ENCODE data around the gene PXDN. TPM values are rescaled to one million over a fixed set of nuclear protein-coding genes. Genes with fewer than 3 reads are reported as not detected.

PXDN gene
- total and polyA plus RNA-seq, 8 donors, result 2.0 to 21.1 (median 4.2) TPM

GRCh38 chr2:1617425-1618021 is 126.8 kb downstream of the PXDN start:
- intact Hi-C loops (cut with DNase I), result no loop called here
- no peaks in the 10 kb centered on the region for H3K36me3 ChIP-seq
- TF ChIP-seq CTCF (IDR thresholded peaks at IDR 0.05), result no peak
- H3K27ac ChIP-seq, result no peak overlapping the region
- no peak overlapping the region for H3K4me3 ChIP-seq
- WGBS, 2 donors, result 72 to 87% methylated on average over 11 of the region's 11 CpGs
- DNase-seq, result no peak
- no peak for FAIRE-seq
- no peaks in the 10 kb centered on the region for H3K9me3 ChIP-seq
- H3K4me1 ChIP-seq, result no peaks in the 10 kb centered on the region
- ATAC-seq, result no peak
- no peaks in the 10 kb centered on the region for H3K27me3 ChIP-seq

DNA sequence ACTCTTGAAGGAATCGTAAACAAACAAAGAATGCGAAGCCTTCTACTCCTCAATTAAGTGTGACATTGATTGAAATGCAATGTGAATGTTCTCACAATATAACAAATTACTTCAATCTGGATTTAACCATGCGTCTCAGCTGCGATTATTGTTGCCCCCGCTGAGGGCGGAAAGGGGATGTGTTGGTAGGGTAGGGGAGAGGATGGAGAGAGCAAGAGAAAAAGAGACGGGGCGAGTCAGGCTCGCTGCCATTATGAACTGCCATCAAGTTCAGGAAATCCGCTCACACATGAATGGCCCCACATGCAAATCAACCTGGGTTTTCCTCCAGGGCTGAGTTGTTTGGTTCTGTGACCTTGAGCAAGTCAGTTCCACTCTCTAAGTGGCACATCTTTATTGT is 129.8 kb downstream of the PXDN start:
- ATAC-seq, result no peak
- intact Hi-C loops (cut with DNase I), result no loop called here
- no peak for DNase-seq
- WGBS, 2 donors, result 66 to 68% methylated on average over 10 of the region's 10 CpGs
- Histone ChIP-seq H3K27ac (no peak overlapping the region), H3K36me3 (no peaks in the 10 kb centered on the region), H3K27me3 (no peaks in the 10 kb centered on the region), H3K9me3 (no peaks in the 10 kb centered on the region), H3K4me1 (no peaks in the 10 kb centered on the region), H3K4me3 (no peak overlapping the region)
- no peak for TF ChIP-seq CTCF (IDR thresholded peaks at IDR 0.05)
- no peak for FAIRE-seq

DNA sequence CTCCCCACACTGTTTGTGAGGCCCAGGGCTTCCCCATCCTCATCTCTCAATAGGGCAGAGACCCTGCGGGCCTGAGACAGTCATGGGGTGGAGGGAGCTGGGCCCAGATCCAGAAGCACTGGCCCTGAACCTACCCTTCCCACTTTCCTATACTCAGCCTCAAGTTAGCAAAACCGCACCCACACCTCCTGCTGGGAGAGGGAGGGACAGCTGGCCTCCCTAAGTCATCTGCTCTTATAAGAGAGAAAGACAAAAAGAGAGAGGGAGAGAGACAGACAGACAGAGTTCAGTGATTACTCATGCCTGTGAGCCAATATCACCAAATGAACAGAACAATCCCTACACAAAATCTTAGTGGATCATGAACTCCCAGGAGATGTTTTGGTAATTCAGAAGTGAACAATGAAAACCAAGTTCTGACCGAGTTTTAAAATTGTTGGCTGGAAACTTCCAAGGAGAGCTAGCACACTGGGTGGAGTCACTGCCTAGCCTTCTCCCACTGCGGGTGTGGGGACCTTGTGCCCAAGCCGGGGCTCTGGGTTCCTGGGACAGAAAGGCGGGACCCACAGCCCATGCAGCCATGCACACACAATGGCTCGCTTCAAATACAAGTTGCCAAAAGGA is 130.5 kb downstream of the PXDN start:
- DNase-seq (no peak), FAIRE-seq (no peak), ATAC-seq (peak in 1 of 4 donors; percentile 46)
- 79 to 81% methylated on average over 7 of the region's 7 CpGs for WGBS, 2 donors
- Histone ChIP-seq H3K27me3 (no peaks in the 10 kb centered on the region), H3K9me3 (no peaks in the 10 kb centered on the region), H3K36me3 (no peaks in the 10 kb centered on the region), H3K4me1 (no peaks in the 10 kb centered on the region), H3K4me3 (no peak overlapping the region), H3K27ac (no peak overlapping the region)
- intact Hi-C loops (cut with DNase I), result no loop called here
- TF ChIP-seq CTCF (IDR thresholded peaks at IDR 0.05), result no peak

- ATAC-seq, result no peak
- Histone ChIP-seq H3K4me1 (no peaks in the 10 kb centered on the region), H3K27me3 (no peaks in the 10 kb centered on the region), H3K27ac (no peak overlapping the region), H3K36me3 (no peaks in the 10 kb centered on the region), H3K4me3 (no peak overlapping the region), H3K9me3 (no peaks in the 10 kb centered on the region)
- intact Hi-C loops (cut with DNase I), result no loop called here
- no peak for FAIRE-seq
- DNase-seq, result no peak
- 82 to 91% methylated on average over 9 of the region's 9 CpGs for WGBS, 2 donors
- TF ChIP-seq CTCF (IDR thresholded peaks at IDR 0.05), result no peak
These were observed 131.3 kb downstream of the PXDN start for GRCh38 chr2:1613078-1613445.

GRCh38 chr2:1612391-1613077 is 131.8 kb downstream of the PXDN start:
- no peak overlapping the region for H3K27ac ChIP-seq
- H3K4me3 ChIP-seq, result no peak overlapping the region
- no peak for FAIRE-seq
- intact Hi-C loops (cut with DNase I), result no loop called here
- no peaks in the 10 kb centered on the region for H3K9me3 ChIP-seq
- no peak for TF ChIP-seq CTCF (IDR thresholded peaks at IDR 0.05)
- ATAC-seq, result no peak
- WGBS, 2 donors, result 66 to 80% methylated on average over 6 of the region's 6 CpGs
- H3K36me3 ChIP-seq, result no peaks in the 10 kb centered on the region
- no peaks in the 10 kb centered on the region for H3K27me3 ChIP-seq
- H3K4me1 ChIP-seq, result no peaks in the 10 kb centered on the region
- DNase-seq, result no peak
